Dermis blood vessel endothelial cell (primary cell): ENCODE data around the gene DCAF6. TPM values are rescaled to one million over a fixed set of nuclear protein-coding genes. Genes with fewer than 3 reads are reported as not detected.
A peak's percentile ranks its signal among the peaks of the same experiment; 100 is the strongest.

Source experiments
- DNase-seq: peaks from one replicate; pipeline ENCODE4 v3.0.0; 2010
- total RNA-seq: library from RNA; depleted of rRNA; stranded (reverse); fragments of >200 nt; gene quantifications from 2 replicates; pipeline ENCODE4 v1.2.3, GENCODE V29; 2014

The DCAF6 gene
- total RNA-seq, 1 donor from 2014 or later = 54.6 TPM

- DNase-seq = no peak
Measured at GRCh38 chr1:168088511-168089325, 152.2 kb downstream of the DCAF6 start.

GRCh38 chr1:168089326-168089978 is 153.0 kb downstream of the DCAF6 start:
- no peak for DNase-seq

GRCh38 chr1:168089979-168090337 is 153.5 kb downstream of the DCAF6 start:
- DNase-seq = no peak

GRCh38 chr1:168090395-168090794 is 153.9 kb downstream of the DCAF6 start:
- DNase-seq = no peak

- no peak for DNase-seq
Measured at GRCh38 chr1:168091063-168091462, 154.6 kb downstream of the DCAF6 start.

GRCh38 chr1:168091720-168092550 is 155.5 kb downstream of the DCAF6 start:
- DNase-seq = no peak

GRCh38 chr1:168092566-168093355 is 156.3 kb downstream of the DCAF6 start:
- DNase-seq = peak; percentile 42

GRCh38 chr1:168093616-168094015 is 157.1 kb downstream of the DCAF6 start:
- no peak for DNase-seq

- DNase-seq = no peak
Measured at GRCh38 chr1:168095476-168095875, 159.0 kb downstream of the DCAF6 start.

GRCh38 chr1:168096296-168097165 is 160.0 kb downstream of the DCAF6 start:
- peak; percentile 22 for DNase-seq

GRCh38 chr1:168097921-168098528 is 161.5 kb downstream of the DCAF6 start:
- no peak for DNase-seq

- no peak for DNase-seq
Measured at GRCh38 chr1:168098534-168099320, 162.2 kb downstream of the DCAF6 start.

GRCh38 chr1:168099337-168099801 is 162.9 kb downstream of the DCAF6 start:
- DNase-seq = no peak

- peak; percentile 15 for DNase-seq
Measured at GRCh38 chr1:168100315-168101002, 164.0 kb downstream of the DCAF6 start.

- no peak for DNase-seq
Measured at GRCh38 chr1:168101336-168101735, 164.9 kb downstream of the DCAF6 start.

GRCh38 chr1:168102487-168102886 is 166.0 kb downstream of the DCAF6 start:
- DNase-seq = no peak

- no peak for DNase-seq
Measured at GRCh38 chr1:168104535-168104934, 168.1 kb downstream of the DCAF6 start.

GRCh38 chr1:168105846-168106245 is 169.4 kb downstream of the DCAF6 start:
- DNase-seq = no peak

GRCh38 chr1:168106274-168106673 is 169.8 kb downstream of the DCAF6 start:
- DNase-seq = no peak
